GM06990 (cell line): ENCODE results near the gene ACSM6.

ENCODE experiments used
- DNase-seq: peaks from one replicate; pipeline ENCODE4 v3.0.0-alpha.2; 2011; ENCODE audit not compliant: insufficient read length; ENCODE audit errors: extremely low read depth
- H3K27me3 ChIP-seq: replicated peaks from 2 replicates; pipeline ENCODE4 v1.6.0; 2011; ENCODE audit warnings: low read length; ENCODE audit not compliant: control insufficient read depth, insufficient read depth
- H3K36me3 ChIP-seq: 2 replicates; pipeline ENCODE4 v1.5.1; 2011; ENCODE audit warnings: low read length; ENCODE audit not compliant: control insufficient read depth, insufficient read depth
- H3K4me3 ChIP-seq: replicated peaks from 2 replicates; pipeline ENCODE4 v1.5.1; 2011; ENCODE audit warnings: low read depth, mild to moderate bottlenecking, control low read depth, low read length
- CTCF ChIP-seq: IDR thresholded peaks from 2 replicates; pipeline ENCODE4 v1.5.1; 2011; ENCODE audit warnings: low read length, control low read depth, mild to moderate bottlenecking, inconsistent platforms; ENCODE audit not compliant: insufficient read depth, poor library complexity, severe bottlenecking

ACSM6 gene

GRCh38 chr10:95262763-95263518 is 68.9 kb downstream of the ACSM6 start:
- H3K4me3 ChIP-seq = no peak overlapping the region
- no peak for DNase-seq
- H3K27me3 ChIP-seq = no peaks in the 10 kb centered on the region
- peaks cover 37% of the 10 kb centered on the region for H3K36me3 ChIP-seq
- TF ChIP-seq CTCF = no peak

DNA sequence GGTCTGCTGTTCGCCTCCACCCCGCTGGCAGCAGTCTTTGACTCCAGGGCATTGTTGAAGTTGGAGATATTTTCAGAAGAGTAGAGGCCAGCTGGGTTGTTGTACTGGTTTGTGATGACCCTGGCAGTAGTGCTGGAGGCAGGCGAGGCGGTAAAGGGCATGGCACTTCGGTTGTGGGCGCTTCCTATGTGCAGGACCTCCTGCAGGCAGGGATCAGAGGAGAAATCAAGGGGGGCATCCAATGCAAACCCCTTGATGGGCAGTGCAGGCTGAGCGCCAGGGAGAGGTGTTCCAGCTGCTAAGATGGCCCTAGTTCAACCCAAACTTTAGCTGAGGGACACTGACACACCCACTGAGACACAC is 69.8 kb downstream of the ACSM6 start:
- TF ChIP-seq CTCF = no peak
- DNase-seq = no peak
- peaks cover 41% of the 10 kb centered on the region for H3K36me3 ChIP-seq

DNA sequence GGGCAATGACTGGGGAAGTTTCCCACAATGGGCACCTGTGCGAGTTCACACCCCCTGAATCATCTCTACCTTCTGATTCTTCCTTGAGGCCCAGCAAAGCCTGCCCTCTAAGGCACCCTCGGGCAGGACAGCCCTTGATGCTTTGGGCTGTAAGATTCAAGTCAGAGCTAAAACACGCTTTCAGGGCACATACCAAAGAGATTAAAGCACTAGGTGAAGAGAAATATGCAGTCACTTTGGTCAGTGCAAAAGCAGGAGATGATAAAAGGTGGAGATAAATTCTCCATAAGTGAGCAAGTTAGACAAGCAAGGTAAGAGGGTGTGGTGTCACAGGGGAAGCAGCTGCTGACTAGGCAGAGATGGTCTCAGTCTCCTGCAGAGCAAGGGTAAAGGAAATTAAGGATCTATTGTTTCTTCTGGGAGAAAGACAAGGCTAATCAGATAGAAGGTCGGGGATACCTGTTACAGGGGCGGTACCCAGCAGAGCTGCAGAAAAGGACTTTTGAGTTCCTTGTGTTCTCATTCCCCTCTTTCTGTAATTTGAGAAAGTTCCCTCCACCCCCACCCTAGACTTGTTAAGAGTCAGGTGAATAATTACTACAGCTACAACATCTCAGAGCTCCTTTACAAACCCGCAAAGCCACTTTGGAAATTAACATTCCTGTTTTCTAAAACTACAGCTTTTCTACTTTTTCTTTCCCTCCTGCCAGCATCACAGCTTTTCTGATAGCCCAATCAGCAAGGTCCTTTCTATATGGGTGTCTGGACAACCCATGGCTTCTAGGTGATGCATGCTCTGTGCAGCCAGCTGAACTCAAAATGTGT is 70.4 kb downstream of the ACSM6 start:
- DNase-seq = no peak
- H3K27me3 ChIP-seq = no peaks in the 10 kb centered on the region
- TF ChIP-seq CTCF = no peak
- peaks cover 42% of the 10 kb centered on the region for H3K36me3 ChIP-seq
- no peak overlapping the region for H3K4me3 ChIP-seq

More for the DNA sequence above, 69.8 kb downstream of the ACSM6 start:
- H3K27me3 ChIP-seq = no peaks in the 10 kb centered on the region
- H3K4me3 ChIP-seq = no peak overlapping the region

DNA sequence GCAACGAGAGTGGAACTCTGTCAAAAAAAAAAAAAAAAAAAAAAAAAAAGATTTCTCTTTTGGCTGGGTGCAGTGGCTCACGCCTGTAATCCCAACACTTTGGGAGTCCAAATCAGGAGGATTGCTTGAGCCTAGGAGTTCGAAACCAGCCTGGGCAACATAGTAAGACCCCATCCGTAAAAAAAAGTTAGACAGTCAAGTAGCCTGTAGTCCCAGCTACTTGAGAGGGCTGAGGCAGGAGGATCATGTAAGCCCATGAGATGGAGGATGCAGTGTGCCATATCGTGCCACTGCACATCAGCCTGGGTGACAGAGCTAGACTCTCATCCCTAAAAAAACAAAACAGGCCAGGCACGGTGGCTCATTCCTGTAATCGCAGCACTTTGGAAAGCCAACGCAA is 71.5 kb downstream of the ACSM6 start:
- TF ChIP-seq CTCF = no peak
- H3K36me3 ChIP-seq = peaks cover 42% of the 10 kb centered on the region
- DNase-seq = no peak
- no peak overlapping the region for H3K4me3 ChIP-seq
- H3K27me3 ChIP-seq = no peaks in the 10 kb centered on the region

- no peak for TF ChIP-seq CTCF
- no peaks in the 10 kb centered on the region for H3K27me3 ChIP-seq
- no peak overlapping the region for H3K4me3 ChIP-seq
- peaks cover 40% of the 10 kb centered on the region for H3K36me3 ChIP-seq
- DNase-seq = no peak
Observed at GRCh38 chr10:95266674-95267095, 72.6 kb downstream of the ACSM6 start.
